22Rv1 (cell line): ENCODE results near the gene GFM1.

ENCODE experiments used
- ZFX ChIP-seq: fragments of 450-650 bp; IDR thresholded peaks from 2 replicates; pipeline ENCODE4 v1.6.1; 2017; ENCODE audit warnings: antibody characterized with exemption, borderline replicate concordance
- TF ChIP-seq, protein P1 (sequence below): fragments of 450-650 bp; IDR thresholded peaks from 2 replicates; pipeline ENCODE4 v1.5.1; 2017; ENCODE audit warnings: mild to moderate bottlenecking

GRCh38 chr3:158711886-158712285 lies 67.6 kb downstream of the GFM1 start:
- no peak for TF ChIP-seq ZFX
- TF ChIP-seq, protein P1, sequence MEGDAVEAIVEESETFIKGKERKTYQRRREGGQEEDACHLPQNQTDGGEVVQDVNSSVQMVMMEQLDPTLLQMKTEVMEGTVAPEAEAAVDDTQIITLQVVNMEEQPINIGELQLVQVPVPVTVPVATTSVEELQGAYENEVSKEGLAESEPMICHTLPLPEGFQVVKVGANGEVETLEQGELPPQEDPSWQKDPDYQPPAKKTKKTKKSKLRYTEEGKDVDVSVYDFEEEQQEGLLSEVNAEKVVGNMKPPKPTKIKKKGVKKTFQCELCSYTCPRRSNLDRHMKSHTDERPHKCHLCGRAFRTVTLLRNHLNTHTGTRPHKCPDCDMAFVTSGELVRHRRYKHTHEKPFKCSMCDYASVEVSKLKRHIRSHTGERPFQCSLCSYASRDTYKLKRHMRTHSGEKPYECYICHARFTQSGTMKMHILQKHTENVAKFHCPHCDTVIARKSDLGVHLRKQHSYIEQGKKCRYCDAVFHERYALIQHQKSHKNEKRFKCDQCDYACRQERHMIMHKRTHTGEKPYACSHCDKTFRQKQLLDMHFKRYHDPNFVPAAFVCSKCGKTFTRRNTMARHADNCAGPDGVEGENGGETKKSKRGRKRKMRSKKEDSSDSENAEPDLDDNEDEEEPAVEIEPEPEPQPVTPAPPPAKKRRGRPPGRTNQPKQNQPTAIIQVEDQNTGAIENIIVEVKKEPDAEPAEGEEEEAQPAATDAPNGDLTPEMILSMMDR: no peak
